Measurements from ENCODE around the gene TAS2R41. TPM values are rescaled to one million over a fixed set of nuclear protein-coding genes. Genes with fewer than 3 reads are reported as not detected.

TAS2R41 gene
- total and polyA plus RNA-seq, 2 of the 4 experiments (the other 2 are of a cell fraction), result not detected

DNA sequence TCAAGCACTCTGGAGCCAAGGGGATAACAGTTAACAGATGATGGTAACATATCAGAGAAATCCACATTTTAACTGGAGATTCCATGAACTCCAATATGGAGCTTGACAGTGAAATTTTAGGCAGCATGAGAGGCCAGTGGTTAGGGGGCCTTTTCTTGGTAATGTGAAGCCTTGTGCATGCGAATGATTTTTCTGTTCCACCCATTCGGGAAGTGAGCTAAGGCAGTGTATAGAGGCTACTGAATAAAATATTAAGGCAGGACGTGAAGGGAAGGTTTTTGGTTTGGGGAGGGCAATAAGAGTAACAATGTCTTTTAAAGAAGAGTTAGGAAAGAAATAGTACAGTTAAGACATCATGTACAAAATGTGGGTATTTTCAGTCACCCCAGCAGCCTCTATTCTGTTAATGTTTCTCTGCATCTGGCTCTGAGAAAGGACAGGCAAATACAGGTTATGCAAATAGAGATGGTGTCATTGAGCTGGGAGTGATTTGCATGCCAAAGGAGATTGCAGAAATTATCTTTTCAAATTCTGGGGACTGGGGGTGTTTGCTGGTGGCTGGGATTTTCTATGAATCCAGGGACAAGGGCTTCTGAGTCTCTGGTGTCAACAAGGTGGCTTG is 41.2 kb upstream of the TAS2R41 start:
- no peak overlapping the region for H3K4me2 ChIP-seq (ENCODE audit: low read depth, low read length)
- no peaks in the 10 kb centered on the region for H3K4me1 ChIP-seq (ENCODE audit: control insufficient read depth, insufficient read depth, low read length)
- H4K8ac ChIP-seq (ENCODE audit: low read depth in 2 of 2, low read length in 2 of 2), result no peak overlapping the region
- no peak overlapping the region for H3K18ac ChIP-seq (ENCODE audit: low read depth, low read length)
- H3K36me3 ChIP-seq (ENCODE audit: control insufficient read depth, insufficient read depth, low read length), result no peaks in the 10 kb centered on the region
- H2BK20ac ChIP-seq (ENCODE audit: low read depth, low read length), result no peak overlapping the region
- DNase-seq (no peak), ATAC-seq (ENCODE audit: low read depth) (no peak)
- H4K20me1 ChIP-seq (ENCODE audit: insufficient read depth, low read length), result no peaks in the 10 kb centered on the region
- no peak overlapping the region for H3K9ac ChIP-seq (ENCODE audit: low read depth, low read length)
- in situ Hi-C loops (cut with MboI; ENCODE audit: low sequenced_read_pairs), result loop anchor here (25.0 kb wide), 1 partner anchor 424 kb away; no protein-coding TSS in a partner anchor
- dilution Hi-C loops (cut with HindIII; ENCODE audit: low sequenced_read_pairs, unreplicated experiment), result no loop called here
- no peak overlapping the region for H2BK15ac ChIP-seq (ENCODE audit: low read depth, low read length)
- H4K5ac ChIP-seq (ENCODE audit: low read depth, low read length), result no peak overlapping the region
- 80% methylated on average over 1 of the region's 3 CpGs; no CpG with 5 or more reads in 1 of the 2 experiments for WGBS, 2 experiments (ENCODE audit: extremely low coverage in 2 of 2, insufficient read length in 1 of 2)
- H2AK9ac ChIP-seq (replicated peaks; ENCODE audit: low read depth, low read length, poor library complexity), result no peak overlapping the region
- H3K56ac ChIP-seq (ENCODE audit: extremely low read depth, insufficient read depth, low read length), result no peak overlapping the region
- no peak overlapping the region for H4K91ac ChIP-seq (ENCODE audit: insufficient read depth, low read depth, low read length)
- ChIA-PET CTCF (no interaction called here), POLR2A (ENCODE audit: unreplicated experiment) (no interaction called here)
- no peak overlapping the region for H2BK120ac ChIP-seq (ENCODE audit: low read depth, low read length)
- H3K9me3 ChIP-seq (ENCODE audit: control insufficient read depth, insufficient read depth, low read length), result no peaks in the 10 kb centered on the region
- peaks cover 4% of the 10 kb centered on the region for H3K27me3 ChIP-seq (ENCODE audit: control insufficient read depth, insufficient read depth, low read length)
- no peak overlapping the region for H2BK5ac ChIP-seq (ENCODE audit: low read depth, low read length, poor library complexity, severe bottlenecking)
- no peak overlapping the region for H3K27ac ChIP-seq (ENCODE audit: insufficient read depth, low read length)
- no peak overlapping the region for H3K4ac ChIP-seq (ENCODE audit: low read depth, low read length)
- intact Hi-C loops (cut with micrococcal nuclease), result no loop called here
- no peak overlapping the region for H2AFZ ChIP-seq (replicated peaks; ENCODE audit: low read length, poor library complexity)
- TF ChIP-seq BHLHE40 (IDR thresholded peaks at IDR 0.05; ENCODE audit: low read depth, low read length) (no peak), SMC3 (IDR thresholded peaks at IDR 0.05; ENCODE audit: low read depth, low read length) (no peak), MAZ (IDR thresholded peaks at IDR 0.05; ENCODE audit: borderline replicate concordance, low read depth, low read length) (no peak), RFX5 (IDR thresholded peaks at IDR 0.05; ENCODE audit: low read depth, low read length) (no peak), RCOR1 (IDR thresholded peaks at IDR 0.05; ENCODE audit: insufficient replicate concordance, low read length) (no peak), MXI1 (IDR thresholded peaks at IDR 0.05; ENCODE audit: borderline replicate concordance, low read depth, low read length) (no peak), POLR2A (IDR thresholded peaks at IDR 0.05; ENCODE audit: low read depth, low read length) (no peak), RAD21 (IDR thresholded peaks at IDR 0.05; ENCODE audit: low read length) (no peak), CHD1 (IDR thresholded peaks at IDR 0.05; ENCODE audit: low read depth, low read length) (no peak), NFE2L2 (IDR thresholded peaks at IDR 0.05; ENCODE audit: low read depth, low read length) (no peak), MAFK (IDR thresholded peaks at IDR 0.05; ENCODE audit: low read depth, low read length) (no peak)
- TF ChIP-seq, protein P1, sequence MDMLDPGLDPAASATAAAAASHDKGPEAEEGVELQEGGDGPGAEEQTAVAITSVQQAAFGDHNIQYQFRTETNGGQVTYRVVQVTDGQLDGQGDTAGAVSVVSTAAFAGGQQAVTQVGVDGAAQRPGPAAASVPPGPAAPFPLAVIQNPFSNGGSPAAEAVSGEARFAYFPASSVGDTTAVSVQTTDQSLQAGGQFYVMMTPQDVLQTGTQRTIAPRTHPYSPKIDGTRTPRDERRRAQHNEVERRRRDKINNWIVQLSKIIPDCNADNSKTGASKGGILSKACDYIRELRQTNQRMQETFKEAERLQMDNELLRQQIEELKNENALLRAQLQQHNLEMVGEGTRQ (IDR thresholded peaks at IDR 0.05; ENCODE audit: low read depth, low read length), result no peak
- TF ChIP-seq, protein P2, sequence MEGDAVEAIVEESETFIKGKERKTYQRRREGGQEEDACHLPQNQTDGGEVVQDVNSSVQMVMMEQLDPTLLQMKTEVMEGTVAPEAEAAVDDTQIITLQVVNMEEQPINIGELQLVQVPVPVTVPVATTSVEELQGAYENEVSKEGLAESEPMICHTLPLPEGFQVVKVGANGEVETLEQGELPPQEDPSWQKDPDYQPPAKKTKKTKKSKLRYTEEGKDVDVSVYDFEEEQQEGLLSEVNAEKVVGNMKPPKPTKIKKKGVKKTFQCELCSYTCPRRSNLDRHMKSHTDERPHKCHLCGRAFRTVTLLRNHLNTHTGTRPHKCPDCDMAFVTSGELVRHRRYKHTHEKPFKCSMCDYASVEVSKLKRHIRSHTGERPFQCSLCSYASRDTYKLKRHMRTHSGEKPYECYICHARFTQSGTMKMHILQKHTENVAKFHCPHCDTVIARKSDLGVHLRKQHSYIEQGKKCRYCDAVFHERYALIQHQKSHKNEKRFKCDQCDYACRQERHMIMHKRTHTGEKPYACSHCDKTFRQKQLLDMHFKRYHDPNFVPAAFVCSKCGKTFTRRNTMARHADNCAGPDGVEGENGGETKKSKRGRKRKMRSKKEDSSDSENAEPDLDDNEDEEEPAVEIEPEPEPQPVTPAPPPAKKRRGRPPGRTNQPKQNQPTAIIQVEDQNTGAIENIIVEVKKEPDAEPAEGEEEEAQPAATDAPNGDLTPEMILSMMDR (conservative IDR thresholded peaks at IDR 0.05; ENCODE audit: low read depth, low read length), result no peak
- TF ChIP-seq, protein P3, sequence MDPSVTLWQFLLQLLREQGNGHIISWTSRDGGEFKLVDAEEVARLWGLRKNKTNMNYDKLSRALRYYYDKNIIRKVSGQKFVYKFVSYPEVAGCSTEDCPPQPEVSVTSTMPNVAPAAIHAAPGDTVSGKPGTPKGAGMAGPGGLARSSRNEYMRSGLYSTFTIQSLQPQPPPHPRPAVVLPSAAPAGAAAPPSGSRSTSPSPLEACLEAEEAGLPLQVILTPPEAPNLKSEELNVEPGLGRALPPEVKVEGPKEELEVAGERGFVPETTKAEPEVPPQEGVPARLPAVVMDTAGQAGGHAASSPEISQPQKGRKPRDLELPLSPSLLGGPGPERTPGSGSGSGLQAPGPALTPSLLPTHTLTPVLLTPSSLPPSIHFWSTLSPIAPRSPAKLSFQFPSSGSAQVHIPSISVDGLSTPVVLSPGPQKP (IDR thresholded peaks at IDR 0.05; ENCODE audit: borderline replicate concordance, low read depth, low read length), result no peak
- no peaks in the 10 kb centered on the region for H3K79me1 ChIP-seq (ENCODE audit: low read depth in 1 of 2, low read length in 2 of 2)
- no peak overlapping the region for H2AK5ac ChIP-seq (ENCODE audit: low read depth, low read length)
- H3K23ac ChIP-seq (ENCODE audit: low read depth, low read length), result no peak overlapping the region
- H3K9me1 ChIP-seq (ENCODE audit: insufficient read depth, low read length), result no peaks in the 10 kb centered on the region
- no peak overlapping the region for H3K4me3 ChIP-seq (ENCODE audit: insufficient read depth, low read depth, low read length)
- H3K14ac ChIP-seq (replicated peaks; ENCODE audit: low read depth, low read length), result no peak overlapping the region
- no TSS peak for BruUV-seq (replicated peaks)

Measured in IMR-90 (cell line).